SK-N-MC (cell line): Measurements from ENCODE around the gene HPCAL1.

Experiments
- EZH2 ChIP-seq: fragments of 200-600 bp; sonication (generic); IDR thresholded peaks from one replicate; pipeline ENCODE4 v1.6.1; 2017; ENCODE audit warnings: antibody characterized with exemption
- FOXP2 ChIP-seq: optimal IDR thresholded peaks from 2 replicates; pipeline ENCODE3; 2011; ENCODE audit warnings: mild to moderate bottlenecking, moderate library complexity; ENCODE audit not compliant: insufficient read depth; ENCODE audit errors: extremely low read length, control extremely low read depth
- POLR2AphosphoS5 ChIP-seq: IDR thresholded peaks from 2 replicates; pipeline ENCODE4 v1.6.1; 2012; ENCODE audit warnings: mild to moderate bottlenecking, low read depth, low read length, borderline replicate concordance

GRCh38 chr2:10254373-10255188 is 48.1 kb upstream of the HPCAL1 start:
- TF ChIP-seq POLR2AphosphoS5 = no peak
- TF ChIP-seq FOXP2 = no peak
- TF ChIP-seq EZH2 = no peak
